Activated naive CD4-positive, alpha-beta T cell treated with Interleukin-2 at 50 U/mL for 16 hours (primary cell): Measurements from ENCODE around the gene ZIC5.
"Not testable (repeated sequence)": the region's sequence is repeated elsewhere in the genome, so short reads cannot be mapped to it uniquely, and the experiment has no call there.

Source experiments
- DNase-seq: peaks from one replicate; pipeline ENCODE4 v3.0.0-alpha.2; 2020

Gene ZIC5

DNA sequence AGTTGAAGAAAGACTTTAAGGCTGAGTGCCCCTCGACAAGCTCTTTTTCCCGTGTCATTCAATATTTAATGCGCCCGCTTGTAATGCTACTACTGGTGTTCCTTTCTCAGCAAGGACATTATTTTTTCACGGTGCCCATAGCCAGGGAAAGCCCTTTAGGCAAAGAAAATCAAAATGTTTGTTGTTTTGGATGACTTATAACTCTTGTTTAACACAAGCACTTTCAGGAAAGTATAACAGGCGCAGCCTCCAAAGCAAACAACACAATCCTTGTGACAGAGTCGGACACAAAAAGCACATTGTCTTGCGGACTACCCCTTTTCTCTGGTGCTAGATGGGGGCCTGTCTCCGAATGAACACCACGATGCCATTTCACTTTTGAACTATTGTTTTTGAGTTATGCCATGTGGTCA, 12.4 kb downstream of the ZIC5 start:
- no peak for DNase-seq

DNA sequence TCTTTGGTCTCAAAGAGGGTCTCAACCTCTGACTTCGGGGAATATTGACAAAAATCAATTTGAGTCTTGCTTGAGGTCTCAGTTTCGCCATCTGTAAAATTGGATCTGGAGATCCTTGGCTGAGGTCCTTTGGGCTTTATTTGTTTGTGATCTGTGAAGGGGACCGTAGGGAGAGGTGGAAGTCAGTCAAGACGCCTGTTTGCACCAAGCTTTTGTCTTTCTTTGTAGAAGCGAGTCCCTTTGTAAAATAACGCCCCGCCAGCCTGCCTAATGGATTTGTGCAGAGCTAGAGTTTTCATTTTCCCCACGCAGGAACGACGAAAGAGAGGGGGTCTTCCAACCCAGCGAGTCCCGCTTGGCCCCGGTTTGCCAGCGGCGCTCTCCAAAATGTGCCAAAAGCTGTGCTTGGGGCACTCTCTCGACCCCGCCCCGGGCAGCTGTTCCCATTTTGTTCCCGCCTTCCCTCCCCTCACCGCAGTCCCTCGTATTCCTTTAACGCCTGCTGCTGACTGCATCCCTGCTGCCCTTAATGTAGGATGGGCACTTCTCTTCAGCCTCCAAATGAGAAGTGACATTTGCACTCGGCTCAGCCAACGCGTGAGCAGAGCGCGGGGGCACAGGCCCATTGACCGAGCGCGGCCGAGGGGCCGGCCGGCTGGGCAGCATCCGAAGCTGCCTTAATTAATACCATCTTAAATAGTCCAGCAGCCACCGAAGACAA, 13.0 kb downstream of the ZIC5 start:
- no peak for DNase-seq

DNA sequence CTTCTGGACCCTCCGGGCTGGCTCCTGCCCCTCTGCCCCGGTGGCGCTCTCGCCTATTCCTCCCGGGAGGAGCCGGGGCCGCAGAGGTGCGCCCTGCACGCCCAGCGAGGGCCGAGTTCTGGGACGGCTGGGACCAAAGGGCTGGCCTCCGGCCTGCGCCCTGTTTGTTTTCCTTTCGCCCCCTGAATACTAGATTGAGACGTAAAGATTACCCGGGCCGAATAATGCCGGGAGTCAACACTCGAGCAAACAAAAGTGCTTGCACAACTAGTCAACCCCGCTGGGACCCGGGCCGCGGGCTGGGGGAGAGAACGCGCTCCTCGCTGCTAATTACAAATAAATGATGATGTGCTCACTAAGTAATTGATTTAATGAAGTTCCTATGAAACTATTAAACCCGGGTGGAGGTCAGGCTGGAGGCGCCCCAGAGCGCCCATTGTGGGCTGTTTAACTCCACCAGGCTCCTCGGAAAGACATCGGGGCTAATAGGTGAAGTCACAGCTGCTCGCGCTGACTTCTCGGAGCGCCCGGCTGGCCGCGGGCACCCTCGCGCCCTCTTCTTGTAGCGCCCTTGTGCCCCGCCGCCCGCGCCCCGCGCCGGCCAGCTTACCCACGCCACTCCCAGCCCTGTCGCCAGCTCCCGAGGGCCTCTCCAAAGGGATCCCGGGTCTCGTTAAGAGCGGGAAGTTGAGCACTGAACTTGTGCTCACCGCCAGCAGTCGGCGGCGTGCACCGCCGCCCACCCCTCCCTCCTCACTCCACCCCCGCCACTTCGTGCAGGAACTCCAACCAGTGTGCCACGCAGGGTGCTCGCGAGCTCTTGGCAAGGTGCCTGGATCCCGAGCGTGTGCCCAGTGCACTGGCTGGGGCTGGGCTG, 14.9 kb downstream of the ZIC5 start:
- no peak for DNase-seq

DNA sequence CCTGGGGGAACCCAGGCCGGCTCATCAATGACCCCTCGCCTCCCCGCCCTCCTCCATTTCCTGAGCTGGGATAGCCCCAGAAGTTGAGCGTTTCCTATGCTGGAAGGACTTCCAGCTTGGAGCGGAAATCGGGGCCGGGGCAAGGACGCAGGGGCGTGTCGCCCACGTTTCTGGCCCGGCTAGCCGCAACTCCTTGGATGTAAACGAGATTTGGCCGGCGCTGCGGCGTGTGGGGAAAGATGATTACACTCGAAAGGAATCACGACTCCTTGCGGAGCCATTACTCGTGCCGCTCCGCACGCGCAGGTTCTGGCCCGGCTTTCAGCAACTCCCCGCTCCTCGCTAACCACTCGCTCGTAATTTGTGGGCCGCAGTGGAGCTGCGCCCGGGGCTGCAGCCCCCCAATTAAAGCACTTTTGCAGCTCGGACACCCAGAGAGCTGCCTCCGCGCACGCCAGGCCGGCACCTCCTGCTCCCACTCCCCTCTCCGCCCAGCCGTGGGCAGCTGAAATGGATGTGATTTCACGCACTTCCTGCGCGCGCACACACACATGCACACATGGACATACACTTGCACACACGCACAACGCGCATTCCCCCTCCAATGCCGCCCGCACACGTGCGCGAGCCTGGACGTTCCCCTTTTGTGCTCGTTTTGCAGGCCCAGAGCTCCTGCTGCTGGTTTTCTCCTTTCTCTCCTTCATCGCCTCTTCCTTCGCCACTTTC, 15.7 kb downstream of the ZIC5 start:
- DNase-seq = no peak

DNA sequence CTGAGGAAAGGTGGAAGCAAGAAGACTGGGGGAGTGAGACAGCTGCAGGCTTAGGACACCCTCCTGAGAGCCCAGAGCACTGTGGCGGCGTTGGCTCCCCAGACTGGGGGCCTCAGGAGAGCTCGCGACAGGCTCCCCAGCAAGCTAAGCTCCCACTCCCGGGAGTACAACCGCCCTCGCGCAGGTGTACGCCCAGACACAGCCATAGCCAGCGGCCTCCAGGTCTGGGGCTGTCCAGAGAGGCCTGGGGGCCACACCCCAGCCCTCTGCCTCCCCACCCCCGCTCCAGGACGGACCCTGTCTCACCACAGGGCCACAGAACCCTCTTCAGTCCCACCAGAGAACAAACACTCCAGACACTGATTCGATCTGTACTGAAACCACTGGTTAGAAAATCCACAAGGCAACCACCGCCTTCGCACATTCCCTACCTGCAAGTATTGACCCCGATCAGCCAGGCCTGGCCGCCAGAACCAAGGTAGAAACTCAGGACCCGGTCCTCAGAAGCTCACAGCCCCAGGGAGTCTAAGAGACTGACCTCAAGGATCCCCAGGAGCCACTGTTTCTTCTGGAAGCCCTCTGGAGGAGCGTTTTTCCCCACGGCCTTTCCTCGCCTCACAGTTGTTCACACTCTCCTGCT, 16.3 kb downstream of the ZIC5 start:
- no peak for DNase-seq

DNA sequence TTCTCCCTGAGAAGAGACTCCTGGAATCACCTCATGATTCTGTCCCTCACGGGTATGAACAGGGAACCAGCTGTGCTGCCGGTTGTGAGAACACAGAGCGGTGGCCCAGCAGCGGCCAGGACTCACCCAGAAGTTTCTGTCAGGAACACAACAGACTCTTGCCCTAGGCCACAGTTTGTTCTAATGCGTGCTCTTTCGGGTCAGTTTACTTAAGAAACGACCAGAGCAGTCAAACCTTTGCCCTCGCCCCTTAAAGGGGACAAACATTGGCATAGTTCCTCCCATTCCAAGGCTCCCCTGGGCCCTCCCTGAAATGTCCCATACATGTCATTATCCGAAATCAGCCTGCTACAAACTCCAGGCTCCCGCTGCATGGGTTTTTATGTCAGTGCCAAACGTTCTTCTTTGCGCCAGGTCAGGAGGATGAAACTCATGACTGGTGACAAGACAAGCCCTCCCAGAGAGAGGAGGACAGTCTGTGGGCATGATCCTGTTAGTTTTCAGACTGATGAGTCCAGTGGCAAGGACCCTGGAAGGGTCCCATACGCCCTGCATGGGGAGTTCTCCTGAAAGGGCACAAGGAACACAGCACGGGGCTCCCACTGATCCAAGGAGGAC, 18.3 kb downstream of the ZIC5 start:
- no peak for DNase-seq

DNA sequence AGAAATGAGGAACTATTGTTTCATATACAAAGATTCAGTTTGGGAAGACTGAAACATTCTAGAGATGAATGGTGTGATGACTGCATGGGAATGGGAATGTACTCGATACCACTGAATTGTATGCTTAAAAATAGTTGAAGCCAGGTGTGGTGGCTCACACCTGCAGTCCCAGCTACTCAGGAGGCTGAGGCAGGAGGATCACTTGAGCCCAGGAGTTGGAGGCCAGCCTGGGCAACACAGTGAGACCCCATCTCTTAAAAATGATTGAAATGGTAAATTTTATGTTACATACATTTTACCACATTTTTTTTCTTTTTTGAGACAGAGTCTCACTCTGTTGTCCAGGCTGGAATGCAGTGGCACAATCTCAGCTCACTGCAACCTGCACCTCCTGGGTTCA, 19.9 kb downstream of the ZIC5 start:
- not testable (repeated sequence) for DNase-seq

DNA sequence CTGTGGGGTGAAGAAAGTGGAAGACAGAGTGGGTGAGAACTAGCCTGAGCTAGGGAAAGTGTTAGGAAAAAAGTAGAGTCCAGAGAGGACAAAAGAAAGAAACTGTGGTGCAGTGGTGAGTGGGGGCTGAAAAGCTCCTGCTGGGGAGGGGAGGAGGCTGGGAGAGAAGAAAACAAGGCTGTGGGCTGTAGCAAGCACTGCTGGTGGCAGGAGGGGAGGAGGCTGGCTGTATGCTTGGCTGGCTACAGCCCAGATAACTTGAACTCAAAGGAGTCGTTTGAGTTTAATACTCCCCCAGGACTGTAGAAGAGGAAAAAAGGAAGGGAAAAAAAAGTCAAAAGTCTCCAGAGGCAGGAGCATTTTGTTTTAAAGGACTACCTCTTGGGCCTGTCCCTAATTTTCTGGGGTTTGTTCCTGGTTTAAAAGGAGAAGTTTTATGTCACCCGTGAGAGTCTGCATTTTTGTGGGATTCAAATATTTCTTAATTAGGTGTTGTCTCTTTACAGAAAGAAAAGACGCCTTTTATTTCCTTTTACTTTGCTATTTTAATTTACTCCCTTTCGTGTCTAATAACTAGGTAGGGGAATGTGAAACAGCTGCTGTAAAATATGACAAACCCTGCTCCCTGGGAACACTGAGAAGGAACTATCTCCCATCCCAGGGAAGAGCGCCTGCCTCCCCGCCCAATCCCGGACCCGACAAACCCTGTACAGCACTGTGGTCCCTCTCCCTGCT, 21.7 kb downstream of the ZIC5 start:
- DNase-seq = no peak

DNA sequence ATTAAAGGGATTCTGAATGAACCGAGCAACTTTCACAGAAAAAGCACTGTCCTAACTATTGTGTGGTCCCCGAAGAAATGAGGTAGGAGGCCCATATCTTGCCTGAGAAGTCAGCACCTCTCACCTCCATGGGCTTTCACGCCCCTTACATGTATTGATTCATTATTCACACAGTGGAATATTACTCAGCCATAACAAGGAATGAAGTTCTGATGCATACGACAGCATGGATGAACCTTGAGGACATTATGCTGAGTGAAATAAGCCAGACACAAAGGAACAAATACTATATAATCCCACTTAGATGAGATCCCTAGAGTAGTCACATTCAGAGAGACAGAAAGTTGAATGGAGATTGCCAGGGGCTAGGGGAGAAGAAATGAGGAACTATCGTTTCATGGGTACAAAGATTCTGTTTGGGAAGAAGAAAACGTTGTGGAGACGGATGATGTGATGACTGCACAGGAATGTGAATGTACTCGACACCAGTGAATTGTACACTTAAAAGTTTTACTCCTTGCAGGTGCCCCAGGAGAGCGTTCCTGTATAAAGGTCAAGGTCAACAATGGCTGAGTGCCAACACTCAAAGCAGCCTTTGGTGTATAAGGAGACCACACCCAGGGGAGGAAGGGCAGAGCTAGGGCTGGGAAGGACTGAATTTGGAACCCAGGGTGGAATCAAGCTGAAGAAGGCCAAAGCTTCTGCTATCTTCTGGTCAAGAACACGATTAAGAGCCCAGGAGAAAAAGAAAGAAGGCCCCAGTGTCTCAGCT, 22.5 kb downstream of the ZIC5 start:
- DNase-seq = no peak

DNA sequence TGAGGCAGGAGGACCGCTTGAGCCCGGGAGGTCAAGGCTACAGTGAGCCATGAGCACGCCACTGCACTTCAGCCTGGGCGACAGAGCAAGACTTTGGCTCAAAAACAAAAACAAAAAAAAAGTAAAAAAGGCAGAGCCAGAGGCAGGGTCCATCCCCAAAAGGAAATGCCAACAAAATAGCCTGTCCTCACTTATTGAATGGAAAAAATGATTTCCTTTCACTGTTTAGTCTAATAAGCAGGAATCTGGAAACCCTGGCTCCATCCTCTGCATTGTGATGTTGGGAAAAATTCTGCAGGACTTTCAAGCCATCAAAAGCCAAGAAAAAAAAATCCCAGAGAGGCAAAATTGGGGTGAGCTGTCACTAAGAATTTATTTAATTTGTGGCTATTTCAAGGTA, 23.2 kb downstream of the ZIC5 start:
- no peak for DNase-seq

DNA sequence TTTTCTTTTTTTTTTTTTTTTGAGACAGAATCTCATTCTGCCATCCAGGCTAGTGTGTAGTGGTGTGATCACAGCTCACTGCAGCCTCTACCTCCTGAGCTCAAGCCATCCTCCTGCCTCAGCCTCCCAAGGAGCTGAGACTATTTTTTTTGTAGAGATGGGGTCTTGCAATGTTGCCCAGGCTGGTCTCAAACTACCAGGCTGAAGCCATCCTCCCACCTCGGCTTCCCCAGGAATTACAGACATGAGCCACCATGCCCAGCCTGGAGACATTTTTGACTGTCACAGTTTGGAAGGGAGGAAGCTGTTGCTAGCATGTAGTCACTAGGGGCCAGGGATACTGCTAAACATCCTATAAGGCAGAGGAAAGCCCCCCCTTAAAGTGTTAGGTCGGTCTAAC, 23.9 kb downstream of the ZIC5 start:
- DNase-seq = no peak

DNA sequence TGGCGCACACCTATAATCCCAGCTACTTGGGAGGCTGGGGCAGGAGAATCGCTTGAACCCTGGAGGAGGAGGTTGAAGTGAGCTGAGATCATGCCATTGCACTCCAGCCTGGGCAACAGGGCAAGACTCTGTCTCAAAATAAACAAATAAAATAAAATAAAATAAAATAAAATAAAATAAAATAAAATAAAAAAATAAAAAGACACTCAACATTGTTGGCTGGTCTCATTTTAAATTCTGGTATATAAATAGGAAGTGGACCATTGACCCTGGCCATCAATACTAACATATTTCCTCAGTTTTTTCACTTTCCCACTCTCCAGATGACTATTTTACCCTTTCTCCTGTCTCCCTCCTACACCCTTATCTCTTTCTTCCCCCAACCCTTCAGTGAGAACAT, 26.1 kb downstream of the ZIC5 start:
- not testable (repeated sequence) for DNase-seq

DNA sequence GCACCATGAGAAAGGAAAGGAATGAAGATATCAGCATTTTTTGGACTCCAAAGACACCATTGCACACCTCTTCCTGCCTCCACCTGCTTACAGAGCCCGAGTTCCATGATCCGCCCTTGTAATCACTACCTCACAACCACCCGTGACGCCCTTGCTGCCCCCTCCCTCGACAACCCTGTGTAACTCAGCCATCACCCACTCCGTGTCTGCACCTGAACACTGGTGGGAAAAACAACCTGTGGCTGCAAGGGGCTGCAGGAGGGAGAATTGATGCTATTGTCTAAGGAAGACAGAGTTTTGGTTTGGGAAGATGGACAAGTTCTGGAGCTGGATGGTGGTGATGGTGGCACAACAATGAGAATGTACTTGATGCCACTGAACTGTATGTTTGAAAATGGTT, 27.0 kb downstream of the ZIC5 start:
- DNase-seq = no peak

DNA sequence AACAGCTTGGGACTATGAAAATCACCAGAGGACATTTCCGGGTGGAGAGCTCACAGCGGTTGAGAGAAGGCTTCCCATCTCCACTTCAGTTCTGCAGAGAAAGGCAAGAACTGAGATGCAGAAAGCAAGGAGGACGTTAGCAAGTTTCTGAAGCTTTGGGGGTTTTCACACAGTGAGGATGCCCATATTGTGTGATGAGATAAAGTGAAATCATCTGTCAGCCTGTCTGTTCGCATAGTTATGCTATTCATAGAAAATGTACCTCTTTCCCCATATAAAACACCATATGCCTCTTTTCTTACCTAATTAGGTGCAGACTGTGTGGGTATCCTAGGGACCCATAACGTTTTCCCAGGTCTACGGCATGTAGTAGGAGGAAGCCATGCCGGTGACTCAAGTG, 27.5 kb downstream of the ZIC5 start:
- no peak for DNase-seq

DNA sequence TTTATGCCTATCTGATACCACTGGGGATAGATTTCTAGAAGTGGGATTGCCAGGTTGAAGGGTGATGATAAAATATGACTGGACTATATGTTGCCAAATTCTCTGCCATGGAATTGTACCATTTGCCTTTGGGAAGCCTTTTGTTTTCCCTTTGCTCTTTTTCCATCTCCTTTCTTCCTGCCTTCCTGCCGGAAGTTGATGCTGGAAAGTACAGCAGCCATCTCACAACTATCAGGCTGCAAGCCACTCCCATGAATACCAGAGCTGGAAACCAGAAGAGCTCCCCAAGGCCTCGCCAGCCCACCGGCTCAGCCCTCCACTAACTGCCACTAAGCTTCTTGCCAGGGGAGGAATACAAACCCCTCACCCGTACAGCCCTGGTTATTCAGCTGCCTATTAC, 29.7 kb downstream of the ZIC5 start:
- DNase-seq = no peak

DNA sequence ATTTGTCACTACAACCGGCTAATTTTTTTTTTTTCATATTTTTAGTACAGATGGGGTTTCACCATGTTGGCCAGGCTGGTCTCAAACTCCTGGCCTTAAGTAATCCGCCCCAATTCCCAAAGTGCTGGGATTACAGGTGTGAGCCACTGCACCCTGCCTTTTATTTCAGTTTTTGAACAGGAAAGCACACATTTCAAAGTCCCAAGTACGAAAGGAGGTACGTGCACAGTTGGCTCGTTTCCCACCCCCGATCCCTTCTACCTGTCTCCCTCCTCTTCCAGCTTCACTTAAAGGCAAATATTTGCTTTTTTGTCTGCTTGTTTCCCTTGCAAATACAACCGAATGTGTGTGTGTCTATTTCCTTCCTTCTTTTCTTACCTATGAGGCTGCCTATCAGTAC, 30.5 kb downstream of the ZIC5 start:
- no peak for DNase-seq

DNA sequence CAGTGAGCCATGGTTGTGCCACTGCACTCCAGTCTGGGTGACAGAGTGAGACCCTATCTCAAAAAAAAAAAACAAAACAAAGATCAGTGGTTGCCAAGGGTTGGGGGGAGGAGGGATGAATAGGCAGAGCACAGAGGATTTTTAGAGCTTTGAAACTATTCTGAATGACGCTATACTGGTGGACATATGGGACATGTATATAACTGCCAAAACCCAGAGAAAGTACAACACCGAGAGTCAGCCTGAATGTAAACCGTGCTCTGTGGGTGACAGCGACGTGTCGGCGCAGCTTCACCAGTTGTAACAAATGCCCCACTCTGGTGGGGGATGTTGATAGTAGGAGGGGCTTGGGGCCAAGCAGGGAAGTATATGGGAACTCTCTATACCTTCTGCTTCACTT, 32.9 kb downstream of the ZIC5 start:
- DNase-seq = no peak

DNA sequence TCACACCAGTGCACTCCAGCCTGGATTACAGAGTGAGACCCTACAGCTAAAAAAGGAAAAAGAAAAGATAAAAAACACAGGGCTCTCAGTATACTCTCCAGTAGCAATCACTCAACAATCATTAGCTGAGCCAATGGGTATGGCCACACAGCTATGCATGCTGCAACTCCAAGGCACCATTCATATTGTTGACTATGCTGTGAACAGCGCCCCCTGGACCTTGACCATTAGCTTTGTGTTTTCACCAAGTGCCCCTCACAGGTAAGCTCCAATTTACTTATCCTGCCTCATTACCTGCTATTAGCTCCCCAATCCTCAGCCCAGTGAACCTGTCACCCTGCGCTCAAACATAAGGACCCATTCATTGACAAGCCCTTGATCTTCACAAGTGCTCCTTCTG, 35.8 kb downstream of the ZIC5 start:
- DNase-seq = no peak

DNA sequence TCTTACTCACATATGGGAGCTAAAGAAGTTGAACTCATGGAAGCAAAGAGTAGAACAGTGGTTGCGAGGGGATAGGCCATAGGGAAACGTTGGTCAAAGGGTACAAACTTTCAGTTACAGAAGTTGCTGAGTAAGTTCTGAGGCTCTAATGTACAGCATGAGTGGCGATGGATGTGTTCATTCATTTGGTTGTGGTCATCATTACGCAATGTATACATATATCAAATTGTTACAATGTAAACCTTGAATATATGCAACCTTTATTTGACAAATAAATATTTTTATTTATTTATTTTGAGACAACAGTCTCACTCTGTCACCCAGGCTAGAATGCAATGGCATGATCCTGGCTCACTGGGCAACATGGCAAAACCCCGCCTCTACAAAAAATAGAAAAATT, 38.7 kb downstream of the ZIC5 start:
- no peak for DNase-seq

DNA sequence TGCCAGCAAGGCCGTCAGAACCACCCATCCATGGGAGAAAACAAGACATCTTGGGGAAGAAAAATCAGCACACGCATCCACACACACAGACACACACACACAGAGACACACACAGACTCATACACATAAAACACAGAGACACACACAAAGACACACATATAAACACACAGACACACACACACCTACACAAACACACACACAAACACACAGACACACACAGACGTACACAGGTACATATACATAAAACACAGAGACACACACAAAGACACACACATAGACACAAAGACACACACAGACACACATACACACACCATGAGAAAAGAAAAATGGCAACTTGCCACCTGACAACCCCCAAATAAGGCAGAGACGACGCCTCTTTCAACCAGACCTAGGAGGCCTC, 40.6 kb downstream of the ZIC5 start:
- DNase-seq = no peak

DNA sequence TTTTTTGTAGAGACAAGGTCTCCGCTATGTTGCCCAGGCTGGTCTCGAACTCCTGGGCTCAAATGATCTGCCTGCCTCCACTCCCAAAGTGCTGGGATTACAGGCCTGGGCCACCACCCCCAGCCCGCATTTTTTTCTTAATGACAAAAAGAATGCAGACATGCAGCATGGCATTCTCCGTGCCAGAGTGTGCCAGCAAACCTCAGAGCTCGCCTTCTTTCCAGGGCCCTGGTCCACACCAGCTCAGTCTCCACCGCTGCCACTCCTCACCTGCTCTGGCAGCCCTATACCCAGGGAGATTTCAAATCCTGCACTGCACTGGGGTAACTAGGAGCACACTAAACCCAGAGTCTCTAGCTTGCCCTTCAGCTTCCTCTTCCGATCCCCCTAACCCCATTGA, 41.7 kb downstream of the ZIC5 start:
- no peak for DNase-seq
